Stimulated activated CD4-positive, alpha-beta T cell treated with anti-CD3 and anti-CD28 coated beads, TNF-alpha, amount 100 ng/mL, for 4 hours (primary cell): ENCODE data around the gene DNAI1.

Source experiments
- DNase-seq, 3 experiments: peaks; one replicate each; pipeline ENCODE4 v3.0.0-alpha.2; 2020; ENCODE audit warnings: low read depth in 3 of 3

The DNAI1 gene

DNA sequence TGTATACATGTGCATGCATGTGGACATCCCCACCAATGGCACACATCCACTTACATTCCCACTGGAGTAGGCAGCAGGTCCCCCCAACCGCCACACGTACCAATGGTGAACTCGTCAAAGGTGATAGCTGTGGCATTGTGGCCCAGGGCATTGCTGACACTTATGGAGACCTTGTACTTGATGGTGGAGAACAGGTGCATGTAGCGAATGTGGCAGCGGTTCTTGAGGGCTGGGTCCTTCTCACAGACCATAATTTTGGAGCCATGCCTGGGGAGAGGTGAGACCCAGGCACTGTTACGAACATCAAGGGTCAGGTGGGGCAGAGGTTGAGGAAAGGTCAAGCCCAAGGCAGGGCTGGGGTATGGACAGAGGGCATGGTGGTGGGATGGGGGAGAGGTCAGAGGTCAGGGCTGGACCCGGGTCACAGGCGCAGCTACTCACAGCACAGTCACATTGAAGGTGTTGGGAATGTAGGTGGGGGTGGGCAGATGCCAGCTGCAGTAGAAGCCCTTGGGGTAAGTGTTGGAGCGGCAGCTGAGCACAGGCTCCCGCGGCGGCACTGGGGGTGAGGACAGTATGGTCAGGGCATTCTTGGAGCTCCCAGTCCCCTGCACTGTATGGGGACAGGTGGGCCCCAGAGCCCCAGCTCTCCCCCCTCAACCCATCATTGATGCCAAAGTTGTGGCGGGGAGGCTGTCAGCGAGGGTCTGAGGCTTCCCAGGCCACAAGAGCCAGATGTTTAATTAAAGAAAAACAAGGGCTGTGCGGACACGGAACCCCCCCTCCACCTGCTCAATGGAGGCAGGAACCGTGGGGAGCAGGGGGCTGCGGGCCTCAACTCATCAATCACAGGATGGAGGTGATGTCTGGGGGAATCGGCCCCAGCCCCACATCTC, 99.1 kb downstream of the DNAI1 start:
- DNase-seq: no peak

DNA sequence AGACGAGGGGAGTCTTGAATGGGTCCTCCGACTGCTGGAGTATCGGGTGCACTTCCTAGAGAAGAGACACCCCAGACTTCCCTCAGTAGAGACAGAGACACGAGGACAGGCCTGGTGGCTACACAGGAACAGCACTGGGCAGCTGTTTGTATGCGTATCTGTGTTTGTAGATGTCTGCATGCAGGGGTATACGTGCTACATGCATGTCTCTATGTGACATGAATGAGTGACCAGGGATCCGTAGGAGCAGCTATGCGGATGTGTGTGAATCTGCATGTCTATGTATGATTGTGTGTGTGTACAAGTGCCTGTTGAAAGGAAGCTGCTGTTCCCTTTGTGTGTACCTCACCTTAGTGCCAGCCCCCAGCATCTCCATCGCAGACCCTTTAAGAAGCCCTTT, 99.8 kb downstream of the DNAI1 start:
- DNase-seq: no peak

DNA sequence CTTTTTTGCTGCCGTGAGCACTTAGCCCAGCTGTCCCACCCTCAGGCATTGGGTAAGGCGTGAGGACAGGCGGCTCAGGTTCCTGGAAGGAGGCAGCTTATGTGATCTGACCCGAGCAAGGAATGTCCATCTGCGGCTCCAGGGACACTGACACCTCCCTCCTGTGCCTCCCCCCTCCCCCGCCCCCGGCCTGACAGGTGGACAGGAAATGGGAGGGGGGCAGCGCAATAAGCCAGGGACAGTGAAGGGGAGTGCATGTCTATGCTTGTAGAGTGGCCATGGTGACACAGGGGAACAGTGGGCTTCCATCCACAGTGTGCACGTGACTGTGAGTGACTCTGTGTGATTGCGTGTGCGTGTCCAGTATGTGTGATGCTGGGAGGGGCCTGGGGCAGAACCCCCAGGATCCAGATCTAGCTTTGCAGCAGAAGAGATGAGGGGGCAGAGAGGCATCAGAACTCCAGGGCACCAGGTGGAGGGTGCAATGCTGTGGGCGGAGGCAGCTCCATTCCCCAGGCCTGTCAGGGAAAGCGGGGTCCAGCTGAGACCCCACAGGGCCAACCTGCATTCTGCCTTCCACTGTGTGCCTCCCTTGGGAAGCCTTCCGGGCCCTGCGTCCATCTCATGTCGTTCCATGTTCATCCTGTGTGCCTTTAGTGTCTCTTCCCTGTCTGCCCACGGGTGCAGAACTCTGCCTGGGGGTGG, 100.5 kb downstream of the DNAI1 start:
- DNase-seq: no peak

DNA sequence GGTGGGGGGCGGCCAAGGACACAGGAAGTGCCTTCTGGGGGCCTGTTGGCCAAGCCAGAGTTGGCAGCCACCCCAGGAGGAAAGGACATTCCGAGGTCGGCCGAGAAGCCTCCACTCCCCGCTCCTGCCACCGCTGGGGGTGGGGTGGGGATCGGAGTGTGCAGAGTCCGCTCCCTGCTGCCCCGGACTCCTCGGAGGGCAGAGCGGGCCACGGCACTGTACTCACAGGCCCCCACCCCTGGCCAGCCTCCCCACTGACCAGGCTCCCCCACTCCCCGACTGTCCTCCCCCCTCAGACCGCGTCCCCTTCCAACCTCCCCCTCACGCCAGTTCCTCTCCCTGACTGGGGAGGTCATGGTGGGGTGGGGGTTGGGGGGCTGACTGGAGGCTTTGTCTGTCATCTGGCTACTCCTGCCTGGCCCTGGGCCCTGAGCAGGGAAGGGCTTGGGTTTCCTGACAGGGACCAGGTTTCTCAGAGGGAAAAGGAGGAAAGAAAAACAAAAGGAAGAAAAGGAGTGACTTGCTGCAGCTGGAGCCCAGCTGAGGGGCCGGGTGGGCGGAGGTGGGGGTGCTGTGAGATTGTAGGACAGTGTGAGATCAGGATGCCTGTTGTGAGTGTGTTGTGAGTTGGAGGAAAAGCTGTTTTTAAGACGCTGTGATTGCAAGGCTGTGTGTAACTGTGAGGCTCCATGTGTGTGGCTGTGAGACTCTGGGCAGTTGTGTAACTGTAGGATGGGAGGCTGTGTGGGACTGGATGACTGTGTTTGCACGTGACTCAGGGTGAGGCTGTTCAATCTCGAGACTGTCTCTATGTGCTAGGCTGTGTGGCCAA, 101.2 kb downstream of the DNAI1 start:
- no peak for DNase-seq

DNA sequence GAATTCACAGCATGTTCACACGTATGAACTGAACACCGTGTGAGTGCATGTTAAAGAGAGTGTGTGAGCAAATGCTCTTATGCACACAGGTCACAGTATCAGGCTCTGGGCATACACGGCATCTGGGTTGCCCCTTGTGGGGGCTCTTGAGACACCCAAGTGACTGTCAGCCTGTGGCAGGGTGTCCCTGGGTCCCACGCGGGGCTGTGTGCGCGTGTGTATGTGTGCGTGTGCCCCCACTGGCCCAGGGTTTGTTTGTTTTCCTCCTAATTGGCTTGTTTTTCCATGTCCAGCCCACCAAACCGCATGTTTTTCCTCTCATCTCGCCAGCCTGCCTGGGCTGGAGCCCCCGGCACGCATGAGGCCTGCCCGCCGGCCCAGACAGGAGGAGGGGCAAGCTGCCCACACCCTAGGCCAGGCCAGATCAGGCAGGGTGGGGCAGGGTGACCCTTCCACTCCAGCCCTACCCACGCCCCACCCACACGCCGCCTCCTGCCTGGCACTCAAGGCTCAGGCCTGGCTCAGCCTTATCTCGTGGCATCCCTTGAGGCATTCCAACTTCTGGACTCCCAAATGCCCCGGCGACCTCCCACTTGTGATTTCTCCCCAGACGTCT, 102.1 kb downstream of the DNAI1 start:
- DNase-seq: no peak

DNA sequence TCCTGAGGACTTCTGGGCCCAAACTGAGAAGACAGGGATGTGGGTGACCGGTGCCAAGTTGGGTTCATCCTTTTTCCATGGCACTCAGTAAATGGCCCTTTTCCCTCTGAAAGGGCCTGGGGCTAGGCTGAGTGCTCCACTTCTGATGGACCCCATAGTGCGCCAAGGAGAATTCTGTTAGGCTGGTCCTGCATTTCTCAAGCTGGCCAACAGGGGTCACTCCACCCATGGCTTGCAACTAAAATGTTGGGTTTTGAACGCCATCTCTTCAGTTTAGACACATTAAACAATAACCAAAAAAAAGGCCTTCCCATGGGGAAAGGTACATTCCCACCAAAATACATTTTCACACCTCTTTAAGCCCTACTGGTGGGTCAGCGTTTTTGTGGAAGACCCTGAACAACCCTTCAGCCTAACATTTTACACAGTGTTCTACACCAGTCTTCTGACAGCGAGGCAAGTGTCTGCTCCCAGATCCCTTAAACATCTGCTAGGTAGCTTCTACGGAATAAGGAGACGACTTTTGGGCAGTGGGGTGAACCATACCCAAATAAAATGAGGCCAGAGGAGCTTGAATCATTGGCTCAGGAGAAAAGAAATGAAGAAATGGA, 103.6 kb downstream of the DNAI1 start:
- no peak for DNase-seq

DNA sequence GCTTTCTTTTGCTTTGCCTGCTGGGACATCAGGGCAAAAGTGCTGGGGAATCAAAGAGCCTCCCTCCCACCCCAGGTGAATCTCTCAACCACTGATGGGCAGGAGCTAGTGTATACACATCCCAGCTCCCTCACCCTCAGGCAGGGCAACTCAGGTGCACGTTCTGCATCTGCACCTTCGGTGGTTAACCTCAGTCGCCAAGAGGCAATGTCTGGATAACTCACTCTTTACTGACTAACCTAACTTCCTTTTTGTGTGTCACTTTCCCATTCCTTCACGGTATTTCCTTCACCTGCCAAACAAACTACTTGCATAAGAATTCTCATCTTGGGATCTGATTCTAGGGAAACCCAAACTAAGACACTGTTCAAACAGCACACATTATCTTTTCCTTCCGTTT, 104.7 kb downstream of the DNAI1 start:
- no peak for DNase-seq

DNA sequence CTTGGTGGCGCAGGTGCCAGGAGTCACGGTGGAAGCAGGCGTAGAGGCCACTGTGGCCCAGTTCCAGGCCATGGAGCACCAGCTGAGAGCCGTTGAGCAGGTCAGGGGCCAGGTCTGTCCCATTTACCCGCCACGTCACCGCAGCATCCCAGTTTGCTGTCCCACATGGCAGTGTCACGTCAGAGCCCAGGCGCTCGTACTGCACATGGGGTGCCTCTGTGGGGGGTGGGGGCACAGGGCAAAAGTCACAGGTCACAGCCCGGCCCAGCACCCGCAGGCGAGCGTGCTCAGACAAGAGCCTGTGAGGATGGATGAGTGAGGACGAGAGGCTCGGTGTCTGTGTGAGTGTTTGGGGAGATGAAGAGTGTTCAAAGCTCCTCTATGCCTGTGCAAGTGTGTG, 106.0 kb downstream of the DNAI1 start:
- DNase-seq: no peak

DNA sequence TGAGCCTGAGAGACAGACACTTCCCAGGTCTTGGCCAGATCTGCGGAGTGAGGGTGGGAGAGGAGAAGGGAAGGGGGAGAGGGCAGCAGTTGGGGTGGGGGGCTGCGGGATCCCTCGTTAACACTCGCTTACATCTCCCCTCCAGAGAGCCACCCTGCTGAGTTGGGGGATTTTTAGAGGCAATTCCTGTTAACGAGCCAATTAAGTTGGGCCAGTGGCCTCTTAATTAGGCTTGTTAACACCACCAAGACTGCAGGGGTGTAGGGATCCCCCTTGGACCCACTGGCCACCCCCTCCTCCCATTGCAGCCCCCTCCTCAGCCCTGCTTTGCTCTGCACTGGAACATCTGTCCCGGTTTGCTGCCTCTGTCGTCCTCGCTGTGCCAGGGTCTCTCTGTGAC, 107.3 kb downstream of the DNAI1 start:
- DNase-seq: no peak

DNA sequence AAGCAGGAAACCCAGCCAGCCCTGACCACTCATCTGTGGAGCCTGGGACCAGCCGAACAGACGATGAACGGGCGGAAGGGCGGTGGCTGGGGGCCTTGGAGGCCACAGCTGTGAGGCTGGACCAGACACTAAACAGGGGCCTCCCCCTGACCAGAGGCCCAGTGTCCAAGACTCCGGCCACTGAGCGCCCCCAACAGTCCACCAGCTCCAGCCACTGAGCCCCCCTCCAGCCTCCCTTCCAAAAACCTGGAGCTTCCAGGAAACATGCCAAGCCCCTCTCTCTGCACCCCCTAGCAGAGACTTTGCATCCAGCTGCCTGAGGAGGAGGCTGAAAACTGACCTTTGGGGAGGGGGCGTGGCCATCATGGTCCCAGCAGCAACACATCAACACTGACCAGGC, 107.7 kb downstream of the DNAI1 start:
- no peak for DNase-seq

DNA sequence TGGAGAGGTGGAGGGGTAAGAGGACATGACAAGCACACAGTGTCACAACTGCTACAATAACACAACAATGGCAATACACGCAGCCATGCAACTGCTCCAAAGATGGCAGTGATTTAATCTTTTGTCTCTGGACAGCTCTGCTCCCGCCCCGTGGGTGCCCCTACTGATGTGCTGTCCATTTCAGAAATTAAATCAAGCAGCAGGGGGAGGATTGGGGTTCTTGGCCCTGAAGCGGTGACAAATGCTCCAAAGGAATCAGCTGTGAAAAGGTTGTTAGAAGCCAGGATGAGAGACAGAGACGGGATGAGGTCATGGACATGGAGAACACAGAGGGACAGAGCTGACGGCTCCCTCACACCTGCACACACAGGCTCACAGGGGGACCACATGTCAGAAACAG, 108.4 kb downstream of the DNAI1 start:
- DNase-seq: no peak

DNA sequence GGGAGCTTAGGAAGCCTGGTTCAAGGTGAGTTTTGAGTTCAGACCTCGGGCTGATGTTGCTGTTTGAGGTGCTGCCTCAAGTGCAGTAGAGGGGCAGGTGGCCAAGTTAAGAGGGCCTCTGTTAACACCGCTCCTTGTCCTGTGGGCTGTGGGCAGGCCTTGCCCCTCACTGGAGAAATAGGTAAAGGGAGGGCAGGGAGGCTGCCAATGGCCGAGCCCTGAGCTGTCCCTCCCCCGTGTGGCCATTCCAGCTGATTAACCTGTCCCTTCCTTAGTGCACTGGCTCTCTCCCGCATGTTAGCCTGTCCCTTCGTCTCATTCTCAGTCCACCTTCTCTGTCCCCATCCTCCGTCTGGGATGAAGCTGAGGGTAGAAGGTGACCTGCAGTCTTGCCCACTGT, 109.5 kb downstream of the DNAI1 start:
- no peak for DNase-seq

DNA sequence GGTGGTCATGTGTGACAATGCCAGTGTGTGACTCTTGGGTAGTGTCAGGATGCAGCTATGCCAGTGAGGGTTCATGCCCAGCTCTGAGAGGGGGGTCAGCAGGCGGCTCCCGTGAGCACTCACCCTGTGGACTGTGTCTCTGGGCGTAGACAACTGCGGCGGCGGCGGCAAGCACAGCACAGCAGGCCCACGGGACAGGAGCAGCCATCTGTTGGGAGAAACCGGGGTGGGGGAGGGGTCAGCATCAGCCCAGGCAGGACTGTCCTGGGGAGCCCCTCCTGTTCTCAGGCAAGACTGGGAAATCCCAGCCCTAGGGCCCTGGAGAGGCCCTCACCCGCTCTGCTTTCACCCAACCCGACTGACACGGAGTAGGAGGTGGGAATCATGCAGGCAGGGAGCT, 110.2 kb downstream of the DNAI1 start:
- DNase-seq: no peak

DNA sequence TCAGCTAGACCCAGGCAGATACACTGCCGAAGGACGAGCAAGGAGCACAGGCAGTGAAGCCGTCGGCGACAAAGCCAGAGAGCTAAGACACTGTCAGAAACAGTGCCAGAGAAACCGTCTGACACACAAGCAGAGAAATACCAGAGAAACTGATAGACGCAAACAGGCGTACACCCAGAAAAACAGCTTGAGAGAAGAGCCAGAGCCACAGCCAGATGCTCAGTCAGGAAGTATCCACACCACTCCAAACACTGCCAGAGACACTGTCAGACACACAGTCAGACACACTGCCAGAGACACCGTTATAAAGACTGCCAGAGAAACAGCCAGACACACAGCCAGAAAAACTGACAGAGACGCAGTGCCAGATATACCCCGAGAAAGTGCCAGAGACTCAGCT, 111.8 kb downstream of the DNAI1 start:
- DNase-seq: no peak
